ENCODE measurements around the gene MIS18BP1.

DNA sequence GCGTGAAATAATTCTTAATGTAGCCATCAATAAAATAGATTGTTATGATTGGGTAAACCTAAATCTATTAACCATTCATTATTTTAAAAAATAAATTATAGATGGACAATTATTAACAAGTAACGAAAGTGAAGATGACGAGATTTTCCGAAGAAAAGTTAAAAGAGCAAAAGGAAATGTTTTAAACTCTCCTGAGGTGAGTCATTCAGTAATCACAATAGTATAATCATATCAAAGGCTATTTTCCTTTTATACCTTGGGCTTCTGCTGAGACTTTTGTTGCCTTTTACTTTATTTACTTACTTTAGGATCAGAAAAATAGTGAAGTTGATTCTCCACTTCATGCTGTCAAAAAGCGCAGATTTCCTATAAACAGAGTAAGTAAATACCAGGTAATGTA is 71.7 kb downstream of the MIS18BP1 start:
- TF ChIP-seq CTCF (IDR thresholded peaks at IDR 0.05; ENCODE audit: low read depth, low read length, poor library complexity, severe bottlenecking) = no peak
- TF ChIP-seq EZH2phosphoT487 (IDR thresholded peaks at IDR 0.05; ENCODE audit: borderline replicate concordance, low read length) = no peak

All from DOHH2 (cell line).